ENCODE data around the gene POLE. TPM values are rescaled to one million over a fixed set of nuclear protein-coding genes. Genes with fewer than 3 reads are reported as not detected.

Gene POLE
- total RNA-seq, 2 donors from 2014 or later: 111 to 131 TPM

DNA sequence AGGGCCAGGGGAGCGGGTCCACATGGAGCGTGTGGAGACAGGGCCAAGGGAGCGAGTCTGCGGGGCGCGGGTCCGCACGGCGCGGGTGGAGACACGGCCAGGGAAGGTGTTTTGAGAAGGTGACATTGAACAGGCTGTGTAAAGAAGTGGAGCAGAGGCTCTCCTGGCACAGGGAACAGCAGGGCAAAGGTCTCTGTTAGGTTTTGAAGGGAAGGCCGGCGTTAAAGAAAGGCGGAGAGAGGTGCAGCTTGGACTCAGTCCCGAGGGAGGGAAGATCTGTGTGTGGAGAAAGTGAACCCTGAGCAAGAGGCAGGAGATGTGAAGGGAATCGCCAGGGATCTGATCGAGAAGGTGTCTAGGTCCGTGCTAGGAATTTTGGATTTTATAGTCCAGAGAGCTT, 2.1 kb upstream of the POLE start:
- H3K4me3 Mint-ChIP-seq: peak overlapping the region; percentile 13 to 82
- H3K27me3 Mint-ChIP-seq (ENCODE audit: low read depth): no peaks in the 10 kb centered on the region
- peaks cover 23% of the 10 kb centered on the region for H3K4me1 Mint-ChIP-seq (ENCODE audit: low read depth)
- ATAC-seq (replicated peaks in 1 of 2): no peak
- H3K36me3 Mint-ChIP-seq (ENCODE audit: insufficient read depth in 2 of 2): peaks cover 1 to 3% of the 10 kb centered on the region in 2 donors
- H3K9me3 Mint-ChIP-seq: no peaks in the 10 kb centered on the region
- no peak overlapping the region for H3K27ac Mint-ChIP-seq
- DNase-seq: no peak

DNA sequence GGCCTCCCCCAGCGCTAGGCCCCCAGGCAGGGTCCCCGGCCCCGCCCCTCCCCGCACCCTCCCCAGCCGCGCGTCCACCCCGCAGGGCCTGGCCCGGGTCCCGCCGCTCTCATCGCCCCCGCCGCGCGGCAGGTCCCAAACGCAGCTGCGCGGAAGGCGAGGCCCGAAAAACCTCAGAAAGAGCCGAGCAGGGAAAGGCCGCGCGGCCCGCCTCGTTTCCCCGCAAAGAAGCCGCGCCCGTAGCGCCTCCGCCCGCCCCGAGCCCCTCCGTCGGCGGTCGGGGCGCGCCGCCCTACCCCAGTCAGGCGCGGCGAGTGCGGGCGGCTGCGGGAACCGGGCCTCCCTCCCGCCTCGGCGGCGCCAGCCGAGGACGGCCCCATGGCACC, 324 bp downstream of the POLE start:
- Mint-ChIP-seq H3K4me1 (ENCODE audit: low read depth) (peaks cover 23% of the 10 kb centered on the region), H3K4me3 (peak overlapping the region; percentile 86 to 91), H3K27me3 (ENCODE audit: low read depth) (no peaks in the 10 kb centered on the region), H3K9me3 (no peaks in the 10 kb centered on the region), H3K36me3 (ENCODE audit: insufficient read depth in 2 of 2) (peaks cover 1 to 3% of the 10 kb centered on the region in 2 donors), H3K27ac (no peak overlapping the region)
- ATAC-seq (replicated peaks in 1 of 2) (peak; percentile 15 to 55), DNase-seq (no peak)

DNA sequence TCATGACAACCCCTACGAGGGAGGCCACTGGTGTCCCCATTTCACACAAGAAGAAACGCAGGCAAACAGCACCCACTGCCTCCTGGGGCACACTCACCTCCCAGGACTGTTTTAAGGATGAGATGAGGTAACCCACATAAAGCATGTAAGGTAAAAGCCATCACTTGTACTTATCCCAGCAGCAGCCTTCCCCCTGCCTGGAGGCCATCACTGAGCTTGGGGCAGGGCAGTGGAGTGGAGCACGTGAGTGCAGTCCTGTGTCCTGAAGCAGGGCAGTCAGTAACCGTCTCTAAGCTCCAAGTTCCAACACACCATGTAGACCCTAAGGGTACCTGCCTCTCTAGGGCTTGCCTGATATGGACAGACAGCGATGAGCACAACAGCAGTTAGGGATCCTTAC, 1.7 kb downstream of the POLE start:
- DNase-seq: no peak
- no peak for ATAC-seq (replicated peaks in 1 of 2)
- peak overlapping the region; percentile 69 to 86 for H3K4me3 Mint-ChIP-seq
- peak overlapping the region; percentile 0 for H3K27ac Mint-ChIP-seq
- H3K27me3 Mint-ChIP-seq (ENCODE audit: low read depth): no peaks in the 10 kb centered on the region
- no peaks in the 10 kb centered on the region for H3K9me3 Mint-ChIP-seq
- H3K4me1 Mint-ChIP-seq (ENCODE audit: low read depth): peaks cover 23% of the 10 kb centered on the region
- H3K36me3 Mint-ChIP-seq (ENCODE audit: insufficient read depth in 2 of 2): peaks cover 1 to 4% of the 10 kb centered on the region in 2 donors

DNA sequence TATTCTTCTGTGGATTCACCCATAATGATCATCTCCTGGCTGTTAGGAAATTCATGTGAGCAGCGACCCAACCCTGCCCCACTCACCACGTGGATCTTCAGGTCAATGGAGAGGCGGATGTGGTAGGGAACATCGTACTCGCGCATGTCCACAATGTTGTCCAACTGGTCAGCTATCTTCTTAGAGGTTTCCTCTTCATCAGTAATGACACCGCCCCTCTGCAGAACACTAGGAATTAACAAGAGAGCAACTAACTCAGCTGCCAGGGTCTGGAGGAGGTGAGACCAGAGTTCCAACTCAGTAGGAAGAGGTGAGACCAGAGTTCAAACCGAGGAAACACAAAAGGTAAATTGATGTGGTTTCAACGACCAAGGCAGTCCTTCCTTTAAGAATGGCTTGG, 9.7 kb downstream of the POLE start:
- Mint-ChIP-seq H3K36me3 (ENCODE audit: insufficient read depth in 2 of 2) (peaks cover 4 to 33% of the 10 kb centered on the region in 2 donors), H3K27ac (no peak overlapping the region), H3K4me3 (no peak overlapping the region)

DNA sequence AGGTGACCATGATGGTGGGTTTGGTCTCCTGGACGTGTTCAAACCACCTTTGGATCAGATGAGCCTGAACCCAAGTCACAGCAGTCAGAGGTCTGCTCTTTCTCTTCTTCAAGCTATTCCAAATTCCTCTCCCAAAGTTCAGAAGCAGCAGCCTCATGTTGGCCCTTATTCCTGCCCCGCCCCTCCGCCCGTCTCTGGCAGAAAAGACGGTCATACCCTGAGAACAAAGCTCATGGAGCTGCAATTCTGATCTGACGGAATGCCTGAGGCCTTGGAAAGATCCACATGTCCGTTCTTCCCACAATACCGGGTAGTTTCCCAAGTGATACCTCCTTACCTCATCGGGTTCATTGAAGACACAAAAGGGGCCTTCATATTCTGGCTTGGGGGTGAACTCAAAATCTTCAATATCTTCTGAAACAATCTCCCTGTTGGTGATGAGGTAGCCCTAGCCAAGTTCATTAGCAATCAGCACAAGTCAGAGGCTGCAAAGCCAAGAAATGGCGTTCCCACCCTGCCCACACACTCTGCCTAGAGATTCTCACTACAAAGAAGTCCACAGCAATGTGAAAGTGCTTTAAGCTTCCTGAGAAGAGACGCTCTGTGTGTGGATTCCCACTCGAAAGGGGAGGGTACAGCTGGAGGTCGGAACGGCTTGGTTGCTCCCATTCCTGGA, 11.2 kb downstream of the POLE start:
- Mint-ChIP-seq H3K27ac (no peak overlapping the region), H3K4me1 (ENCODE audit: low read depth) (no peaks in the 10 kb centered on the region), H3K4me3 (no peak overlapping the region), H3K36me3 (ENCODE audit: insufficient read depth in 2 of 2) (peaks cover 8 to 37% of the 10 kb centered on the region in 2 donors), H3K9me3 (no peaks in the 10 kb centered on the region), H3K27me3 (ENCODE audit: low read depth) (no peaks in the 10 kb centered on the region)
- DNase-seq (no peak), ATAC-seq (replicated peaks in 1 of 2) (no peak)

More for the DNA sequence above, 9.7 kb downstream of the POLE start:
- no peaks in the 10 kb centered on the region for H3K4me1 Mint-ChIP-seq (ENCODE audit: low read depth)
- no peaks in the 10 kb centered on the region for H3K9me3 Mint-ChIP-seq
- DNase-seq (no peak), ATAC-seq (replicated peaks in 1 of 2) (no peak)
- no peaks in the 10 kb centered on the region for H3K27me3 Mint-ChIP-seq (ENCODE audit: low read depth)

DNA sequence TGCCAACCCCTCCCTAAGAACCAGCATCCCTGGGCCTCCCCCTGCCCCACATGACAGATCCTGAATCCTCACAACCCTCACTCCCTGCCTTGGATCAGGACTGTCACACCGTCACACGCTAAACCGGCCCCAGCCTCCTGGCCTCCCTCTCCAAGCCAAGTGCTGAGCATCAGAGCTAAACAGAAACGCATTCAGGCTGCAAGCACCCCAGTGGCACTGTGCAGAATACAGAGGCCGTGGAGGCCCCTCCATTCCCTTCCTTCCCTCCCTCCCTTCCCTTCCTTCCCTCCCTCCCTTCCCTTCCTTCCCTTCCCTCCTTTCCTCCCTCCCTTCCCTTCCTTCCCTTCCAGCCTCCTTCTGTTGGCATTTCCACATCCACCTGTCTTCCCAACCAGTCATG, 12.6 kb downstream of the POLE start:
- Mint-ChIP-seq H3K27me3 (ENCODE audit: low read depth) (no peaks in the 10 kb centered on the region), H3K4me1 (ENCODE audit: low read depth) (no peaks in the 10 kb centered on the region), H3K9me3 (no peaks in the 10 kb centered on the region), H3K27ac (no peak overlapping the region), H3K36me3 (ENCODE audit: insufficient read depth in 2 of 2) (peaks cover 10 to 40% of the 10 kb centered on the region in 2 donors), H3K4me3 (no peak overlapping the region)
- DNase-seq (no peak), ATAC-seq (replicated peaks in 1 of 2) (no peak)

DNA sequence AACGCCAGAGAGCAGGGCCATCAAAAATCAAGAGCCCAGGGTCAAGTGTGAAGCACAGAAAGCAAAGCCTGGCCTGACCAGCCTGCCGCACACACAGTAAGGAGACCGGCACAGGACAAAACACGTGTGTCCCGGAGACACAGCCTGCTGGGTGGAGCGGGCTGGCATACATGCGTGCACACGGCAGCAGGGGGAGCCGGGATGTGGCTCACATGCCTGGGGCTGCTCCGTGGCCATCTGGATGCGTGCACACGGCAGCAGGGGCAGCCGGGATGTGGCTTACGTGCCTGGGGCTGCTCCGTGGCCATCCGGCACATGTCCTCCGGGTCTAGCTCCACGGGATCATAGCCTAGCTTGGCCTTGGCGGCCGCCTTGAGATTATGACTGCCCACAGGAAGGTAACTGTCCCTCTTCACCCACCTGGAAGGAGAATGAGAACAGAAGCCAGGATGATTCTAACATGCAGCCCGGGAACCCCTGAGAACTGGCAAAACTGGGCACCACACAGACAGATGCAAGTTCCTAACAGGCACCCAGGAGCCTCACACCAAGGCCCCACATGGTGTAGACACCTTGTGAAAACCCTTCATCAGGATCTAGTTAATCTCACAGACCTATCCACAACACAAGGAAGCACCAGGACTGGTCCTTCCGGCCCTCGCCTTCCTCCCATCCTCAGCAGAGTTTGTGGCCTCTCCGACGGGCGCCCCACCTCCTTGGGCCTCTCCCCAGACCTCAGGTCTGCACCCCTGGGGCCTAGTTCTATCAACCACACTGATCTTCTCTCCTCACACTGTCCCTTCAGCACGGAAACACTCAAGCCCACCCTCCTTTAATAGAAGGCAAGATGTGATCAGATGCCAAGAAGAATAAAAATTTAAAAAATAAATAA, 13.6 kb downstream of the POLE start:
- peaks cover 8 to 40% of the 10 kb centered on the region in 2 donors for H3K36me3 Mint-ChIP-seq (ENCODE audit: insufficient read depth in 2 of 2)
- H3K4me1 Mint-ChIP-seq (ENCODE audit: low read depth): no peaks in the 10 kb centered on the region
- DNase-seq (no peak), ATAC-seq (replicated peaks in 1 of 2) (no peak)
- H3K27ac Mint-ChIP-seq: no peak overlapping the region
- no peak overlapping the region for H3K4me3 Mint-ChIP-seq
- H3K27me3 Mint-ChIP-seq (ENCODE audit: low read depth): no peaks in the 10 kb centered on the region
- H3K9me3 Mint-ChIP-seq: no peaks in the 10 kb centered on the region

DNA sequence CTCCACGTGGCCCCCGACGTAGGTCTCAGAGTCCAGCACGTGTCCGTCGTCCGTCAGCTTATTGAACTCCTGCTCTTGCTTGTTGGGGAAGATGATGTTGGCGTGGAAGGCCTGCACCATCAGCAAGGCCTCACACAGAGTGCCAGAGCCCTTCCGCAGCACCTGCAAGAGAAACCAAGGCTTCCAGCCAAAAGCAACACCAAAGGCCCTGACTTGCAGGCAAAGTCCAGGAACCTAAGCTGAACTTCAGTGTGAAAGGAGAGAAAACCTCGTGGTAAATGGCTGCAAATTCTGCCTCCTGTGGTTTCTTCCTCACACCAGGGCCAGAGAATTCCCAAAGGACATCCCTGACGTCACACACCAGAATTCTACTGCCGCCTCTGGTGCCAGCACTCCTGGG, 14.5 kb downstream of the POLE start:
- Mint-ChIP-seq H3K9me3 (no peaks in the 10 kb centered on the region), H3K4me1 (ENCODE audit: low read depth) (no peaks in the 10 kb centered on the region), H3K27ac (no peak overlapping the region), H3K27me3 (ENCODE audit: low read depth) (no peaks in the 10 kb centered on the region), H3K4me3 (no peak overlapping the region), H3K36me3 (ENCODE audit: insufficient read depth in 2 of 2) (peaks cover 8 to 38% of the 10 kb centered on the region in 2 donors)
- no peak for ATAC-seq (replicated peaks in 1 of 2)
- DNase-seq: no peak

DNA sequence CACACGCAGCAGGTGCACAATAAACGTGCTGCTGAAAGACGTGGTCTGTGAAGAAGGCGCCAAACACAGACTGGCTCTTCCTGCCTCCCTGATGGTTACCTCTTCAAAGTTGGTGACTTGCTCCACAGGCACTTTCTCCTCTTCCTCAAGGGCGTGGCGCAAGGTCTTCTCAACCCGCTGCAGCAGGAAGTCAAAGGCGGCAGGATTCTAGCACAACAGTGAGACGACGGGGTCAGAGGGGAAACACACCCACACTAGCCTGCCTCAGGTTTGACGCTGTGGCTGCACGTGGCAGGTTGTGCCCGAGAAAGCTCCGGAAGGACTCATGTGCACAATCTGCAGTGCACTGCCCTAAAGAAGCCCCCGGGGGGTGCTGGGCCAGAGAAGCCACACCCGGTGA, 15.0 kb downstream of the POLE start:
- no peak overlapping the region for H3K27ac Mint-ChIP-seq

DNA sequence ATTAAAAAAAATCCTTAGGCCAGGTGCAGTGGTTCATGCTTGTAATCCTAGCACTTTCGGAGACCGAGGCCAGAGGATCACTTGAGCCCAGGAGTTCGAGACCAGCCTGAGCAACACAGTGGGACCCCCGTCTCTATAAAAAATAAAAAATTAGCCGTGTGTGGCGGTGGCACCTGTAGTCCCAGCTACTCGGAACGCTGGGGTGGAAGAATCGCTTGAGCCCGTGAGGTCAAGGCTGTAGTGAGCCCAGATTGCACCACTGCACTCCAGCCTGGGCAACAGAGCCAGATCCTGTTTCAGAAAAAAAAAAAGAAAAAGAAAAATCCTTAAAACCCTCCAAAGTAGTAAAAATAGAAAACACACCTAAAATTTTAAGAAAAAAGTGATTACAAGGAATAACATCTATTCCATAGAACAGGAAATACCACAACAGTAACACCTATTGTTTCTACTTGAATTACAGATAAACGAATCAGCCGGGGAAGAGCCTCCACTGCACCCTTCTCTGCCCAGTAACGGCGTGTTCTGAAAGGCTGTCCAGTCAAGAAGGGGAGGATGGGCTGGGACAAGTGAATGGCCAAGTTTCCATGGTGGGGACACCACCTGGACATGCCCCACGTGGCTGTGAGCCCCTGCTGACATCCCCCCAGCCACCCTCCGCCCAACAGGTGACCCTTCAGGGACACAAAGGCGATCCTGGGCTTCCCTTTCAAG, 17.8 kb downstream of the POLE start:
- no peaks in the 10 kb centered on the region for H3K9me3 Mint-ChIP-seq
- H3K4me1 Mint-ChIP-seq (ENCODE audit: low read depth): peaks cover 4% of the 10 kb centered on the region
- H3K4me3 Mint-ChIP-seq: no peak overlapping the region
- peaks cover 10 to 46% of the 10 kb centered on the region in 2 donors for H3K36me3 Mint-ChIP-seq (ENCODE audit: insufficient read depth in 2 of 2)
- H3K27me3 Mint-ChIP-seq (ENCODE audit: low read depth): no peaks in the 10 kb centered on the region
- no peak for DNase-seq
- ATAC-seq (replicated peaks in 1 of 2): no peak
- H3K27ac Mint-ChIP-seq: no peak overlapping the region

More for the DNA sequence above, 15.0 kb downstream of the POLE start:
- Mint-ChIP-seq H3K4me1 (ENCODE audit: low read depth) (no peaks in the 10 kb centered on the region), H3K36me3 (ENCODE audit: insufficient read depth in 2 of 2) (peaks cover 10 to 35% of the 10 kb centered on the region in 2 donors), H3K4me3 (no peak overlapping the region), H3K27me3 (ENCODE audit: low read depth) (no peaks in the 10 kb centered on the region), H3K9me3 (no peaks in the 10 kb centered on the region)
- no peak for DNase-seq
- no peak for ATAC-seq (replicated peaks in 1 of 2)

DNA sequence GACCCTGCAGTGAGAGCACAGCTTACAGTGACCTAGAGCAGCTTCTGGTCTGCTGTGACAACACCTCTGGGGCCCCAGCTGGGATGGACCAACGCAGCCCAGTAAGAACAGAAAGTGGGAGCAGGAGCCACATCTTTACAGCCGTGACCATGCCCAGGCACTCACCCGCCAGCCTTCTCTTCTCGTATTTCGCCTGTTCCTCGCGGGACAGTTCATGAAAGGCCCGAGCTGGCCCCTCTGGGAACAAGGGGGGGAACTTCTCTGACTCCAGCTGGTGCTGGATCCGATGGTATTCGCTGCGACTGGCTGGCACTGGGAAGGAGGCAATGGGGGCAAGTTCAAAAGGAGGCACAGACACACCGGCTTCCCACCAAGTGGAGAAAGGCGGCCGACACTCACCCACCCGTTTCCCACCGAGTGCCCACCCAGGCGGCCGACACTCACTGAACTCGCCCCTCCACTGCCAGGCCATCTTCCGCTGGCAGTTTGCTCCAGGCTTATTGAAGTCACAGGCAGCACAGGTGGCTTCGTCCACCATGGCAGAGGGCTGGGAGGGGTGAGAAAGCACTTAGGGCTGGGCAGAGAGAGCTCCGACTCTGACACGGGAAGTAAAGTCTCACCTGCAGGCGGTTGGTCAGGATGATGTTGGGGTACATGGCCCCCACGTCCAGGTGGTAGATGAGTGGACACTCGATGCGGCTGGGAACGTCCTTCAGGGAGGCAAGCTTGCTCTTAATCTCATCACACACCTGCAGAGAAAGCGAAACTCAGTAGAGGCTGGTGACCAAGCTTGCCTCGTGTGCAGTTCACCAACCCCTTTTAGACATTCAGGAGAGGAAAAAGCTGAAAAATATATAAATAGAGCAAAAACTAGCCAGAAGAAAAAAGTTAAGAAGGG, 18.7 kb downstream of the POLE start:
- ATAC-seq (replicated peaks in 1 of 2): no peak
- H3K27me3 Mint-ChIP-seq (ENCODE audit: low read depth): no peaks in the 10 kb centered on the region
- peaks cover 10 to 46% of the 10 kb centered on the region in 2 donors for H3K36me3 Mint-ChIP-seq (ENCODE audit: insufficient read depth in 2 of 2)

DNA sequence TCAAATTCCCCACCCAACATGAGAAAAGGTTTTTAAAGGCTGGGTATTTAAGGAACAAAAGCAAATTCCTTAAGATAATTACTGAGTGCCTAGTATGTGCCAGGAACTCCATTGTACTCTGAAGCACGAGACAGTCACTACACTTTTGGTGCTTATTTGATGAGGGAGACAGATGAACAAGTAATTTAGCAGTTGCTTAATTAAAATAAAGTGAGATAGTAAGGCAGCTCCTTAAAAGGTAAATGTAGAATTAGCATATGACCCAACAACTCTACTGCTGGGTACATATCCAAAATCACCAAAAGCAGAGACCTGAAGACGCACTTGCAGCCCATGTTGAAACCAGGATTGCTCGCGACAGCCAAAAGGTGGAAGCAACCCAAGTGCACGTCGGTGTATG, 21.3 kb downstream of the POLE start:
- H3K4me3 Mint-ChIP-seq: no peak overlapping the region
- no peak overlapping the region for H3K27ac Mint-ChIP-seq
- peaks cover 4% of the 10 kb centered on the region for H3K4me1 Mint-ChIP-seq (ENCODE audit: low read depth)
- no peak for DNase-seq
- H3K9me3 Mint-ChIP-seq: no peaks in the 10 kb centered on the region
- H3K36me3 Mint-ChIP-seq (ENCODE audit: insufficient read depth in 2 of 2): peaks cover 7 to 48% of the 10 kb centered on the region in 2 donors
- no peaks in the 10 kb centered on the region for H3K27me3 Mint-ChIP-seq (ENCODE audit: low read depth)
- ATAC-seq (replicated peaks in 1 of 2): no peak

More for the DNA sequence above, 18.7 kb downstream of the POLE start:
- H3K9me3 Mint-ChIP-seq: no peaks in the 10 kb centered on the region
- no peak for DNase-seq
- H3K4me3 Mint-ChIP-seq: no peak overlapping the region
- peaks cover 4% of the 10 kb centered on the region for H3K4me1 Mint-ChIP-seq (ENCODE audit: low read depth)
- no peak overlapping the region for H3K27ac Mint-ChIP-seq
